Posterior vena cava (tissue), 2 donors: Measurements from ENCODE around the gene MCC. TPM values are rescaled to one million over a fixed set of nuclear protein-coding genes. Genes with fewer than 3 reads are reported as not detected.

Experiments
- DNase-seq: peaks from one replicate; pipeline ENCODE4 v3.0.0-alpha.2; 2020; ENCODE audit warnings: low spot score
- intact Hi-C, 2 donors: fragments of 100-400 bp; cut with DNase I; formaldehyde crosslinking; loops; one replicate each; pipeline versions ENCODE4 v1.14.1 to v1.14.2; 2022 to 2023
- total RNA-seq, 2 donors: library from RNA; stranded (reverse); fragmentation: NEBNext Ultra II Directional; extraction: Animal tissue kit (Norgen Biotek cat#: 25700); gene quantifications; one replicate each; pipeline ENCODE4 v1.2.1, GENCODE V29; 2021
- donor health status: DM: yes; HTN: yes; CAD: no.
- donor health status: DM: yes; HTN: yes; CAD: no.

MCC gene
- total RNA-seq, 2 donors from 2014 or later: 12.3 to 14.6 TPM

GRCh38 chr5:113240951-113241726 is 247.1 kb downstream of the MCC start:
- intact Hi-C loops: no loop called here
- DNase-seq: no peak

GRCh38 chr5:113240032-113240431 is 248.2 kb downstream of the MCC start:
- DNase-seq: no peak
- intact Hi-C loops: no loop called here

GRCh38 chr5:113237893-113238292 is 250.4 kb downstream of the MCC start:
- intact Hi-C loops: no loop called here
- no peak for DNase-seq

- DNase-seq: no peak
- intact Hi-C loops: no loop called here
These were observed 251.5 kb downstream of the MCC start for GRCh38 chr5:113236536-113237288.

GRCh38 chr5:113235884-113236283 is 252.4 kb downstream of the MCC start:
- intact Hi-C loops: no loop called here

GRCh38 chr5:113234546-113234945 is 253.7 kb downstream of the MCC start:
- DNase-seq: no peak
- intact Hi-C loops: no loop called here

More at GRCh38 chr5:113235884-113236283, 252.4 kb downstream of the MCC start:
- DNase-seq: no peak

GRCh38 chr5:113233606-113234005 is 254.6 kb downstream of the MCC start:
- intact Hi-C loops: no loop called here
- DNase-seq: no peak

- intact Hi-C loops: no loop called here
- no peak for DNase-seq
These were observed 255.6 kb downstream of the MCC start for GRCh38 chr5:113232667-113233066.

- intact Hi-C loops: no loop called here
- DNase-seq: no peak
These were observed 256.0 kb downstream of the MCC start for GRCh38 chr5:113232221-113232620.

- intact Hi-C loops: no loop called here
These were observed 256.6 kb downstream of the MCC start for GRCh38 chr5:113231653-113232000.

GRCh38 chr5:113230711-113231652 is 257.3 kb downstream of the MCC start:
- intact Hi-C loops: no loop called here
- no peak for DNase-seq

More at GRCh38 chr5:113231653-113232000, 256.6 kb downstream of the MCC start:
- DNase-seq: no peak

- intact Hi-C loops: no loop called here
- DNase-seq: no peak
These were observed 260.5 kb downstream of the MCC start for GRCh38 chr5:113227798-113228197.

- intact Hi-C loops: no loop called here
These were observed 262.0 kb downstream of the MCC start for GRCh38 chr5:113226116-113226736.

GRCh38 chr5:113225259-113225658 is 263.0 kb downstream of the MCC start:
- intact Hi-C loops: no loop called here
- DNase-seq: no peak

More at GRCh38 chr5:113226116-113226736, 262.0 kb downstream of the MCC start:
- DNase-seq: no peak

GRCh38 chr5:113224605-113225065 is 263.6 kb downstream of the MCC start:
- intact Hi-C loops: no loop called here
- no peak for DNase-seq

GRCh38 chr5:113223831-113224604 is 264.2 kb downstream of the MCC start:
- intact Hi-C loops: no loop called here
- DNase-seq: no peak

- DNase-seq: no peak
- intact Hi-C loops: no loop called here
These were observed 264.9 kb downstream of the MCC start for GRCh38 chr5:113223315-113223714.
